ENCODE measurements around the gene PDE11A. TPM values are rescaled to one million over a fixed set of nuclear protein-coding genes. Genes with fewer than 3 reads are reported as not detected.

PDE11A gene
- total and polyA plus RNA-seq, 2 of the 8 experiments (the other 6 are each of a cell fraction or from before 2014, with no cell fraction given): 0.19 to 0.23 TPM

GRCh38 chr2:178093471-178093870, 20.9 kb upstream of the PDE11A start:
- ChIA-PET POLR2A (ENCODE audit: partially characterized antibody) (interaction anchor here (1.4 kb wide), 1 partner anchor 19 kb away, joined by 3 read pairs; no protein-coding TSS in a partner anchor), CTCF (ENCODE audit: partially characterized antibody) (no interaction called here)
- Histone ChIP-seq H3K79me2 (ENCODE audit: control insufficient read depth in 1 of 2, insufficient read depth in 2 of 2, low read length in 2 of 2) (no peaks in the 10 kb centered on the region), H2AK5ac (ENCODE audit: low read depth, low read length) (no peak overlapping the region), H3K9ac (replicated peaks in 1 of 4; ENCODE audit: extremely low read depth in 1 of 4, low read depth in 3 of 4, low read length in 3 of 4) (no peak overlapping the region), H3K4me1 (replicated peaks in 1 of 4; ENCODE audit: control insufficient read depth in 3 of 4, insufficient read depth in 4 of 4, low read length in 3 of 4) (no peaks in the 10 kb centered on the region), H4K8ac (ENCODE audit: extremely low read depth, insufficient read depth, low read length) (no peak overlapping the region), H2BK15ac (ENCODE audit: low read length) (no peak overlapping the region), H3K23ac (ENCODE audit: insufficient read length) (no peak overlapping the region), H2BK5ac (ENCODE audit: low read depth, low read length) (no peak overlapping the region), H2BK12ac (ENCODE audit: low read depth, low read length) (no peak overlapping the region), H3K27me3 (replicated peaks in 1 of 4; ENCODE audit: control insufficient read depth in 3 of 4, extremely low read depth in 1 of 4, insufficient read depth in 3 of 4, low read length in 3 of 4) (no peaks in the 10 kb centered on the region), H3K23me2 (ENCODE audit: low read depth, low read length) (no peaks in the 10 kb centered on the region; the same call in 1 of the 2 replicates), H3K56ac (replicated peaks; ENCODE audit: insufficient read length, low read depth, low read length) (no peak overlapping the region), H3K79me1 (ENCODE audit: low read depth, low read length) (no peaks in the 10 kb centered on the region), H2BK20ac (ENCODE audit: low read length) (no peak overlapping the region), H3K4me2 (ENCODE audit: insufficient read depth in 1 of 2, low read depth in 2 of 2, low read length in 2 of 2) (no peak overlapping the region), H3K18ac (ENCODE audit: extremely low read depth, low read length) (no peak overlapping the region), H3K14ac (ENCODE audit: insufficient read length) (no peak overlapping the region), H3K4ac (replicated peaks; ENCODE audit: insufficient read length, low read depth, low read length) (no peak overlapping the region), H4K20me1 (replicated peaks in 1 of 2; ENCODE audit: control insufficient read depth in 1 of 2, insufficient read depth in 2 of 2, low read length in 2 of 2) (no peaks in the 10 kb centered on the region), H4K91ac (replicated peaks; ENCODE audit: insufficient read length, low read length) (no peak overlapping the region), H2AFZ (ENCODE audit: low read length) (no peak overlapping the region), H2BK120ac (replicated peaks; ENCODE audit: low read depth, low read length) (no peak overlapping the region), H3K36me3 (ENCODE audit: control insufficient read depth in 2 of 4, insufficient read depth in 4 of 4, low read length in 3 of 4) (no peaks in the 10 kb centered on the region), H3K9me3 (ENCODE audit: insufficient read depth in 2 of 2, low read depth in 1 of 2, low read length in 1 of 2) (no peaks in the 10 kb centered on the region), H3K27ac (ENCODE audit: low read depth, low read length) (no peak overlapping the region), H3K4me3 (ENCODE audit: extremely low read depth in 1 of 4, insufficient read depth in 2 of 4, low read depth in 3 of 4, low read length in 4 of 4) (no peak overlapping the region), H4K5ac (ENCODE audit: insufficient read length, low read depth, low read length) (no peak overlapping the region)
- no peak for TF ChIP-seq SIN3A (conservative IDR thresholded peaks at IDR 0.05 in 1 of 2, IDR thresholded peaks at IDR 0.05 in 1 of 2; ENCODE audit: low read depth in 1 of 2, low read length in 2 of 2)
- TF ChIP-seq KDM4A (IDR thresholded peaks at IDR 0.05; ENCODE audit: low read depth, low read length, severe bottlenecking): no peak
- TF ChIP-seq TBP (IDR thresholded peaks at IDR 0.05; ENCODE audit: low read depth, low read length): no peak
- TF ChIP-seq SP4 (IDR thresholded peaks at IDR 0.05; ENCODE audit: low read length): no peak
- TF ChIP-seq SIRT6 (IDR thresholded peaks at IDR 0.05; ENCODE audit: low read length): no peak
- no peak for TF ChIP-seq USF2 (IDR thresholded peaks at IDR 0.05; ENCODE audit: low read length)
- TF ChIP-seq CTCF (IDR thresholded peaks at IDR 0.05; ENCODE audit: control extremely low read depth in 1 of 3, insufficient read depth in 1 of 3, low read depth in 1 of 3, low read length in 3 of 3): no peak
- TF ChIP-seq CEBPB (IDR thresholded peaks at IDR 0.05; ENCODE audit: low read depth, low read length): no peak
- TF ChIP-seq TEAD4 (IDR thresholded peaks at IDR 0.05; ENCODE audit: low read depth, low read length): no peak
- no peak for TF ChIP-seq GABPA (IDR thresholded peaks at IDR 0.05; ENCODE audit: borderline replicate concordance, insufficient read depth, low read length)
- TF ChIP-seq CREB1 (IDR thresholded peaks at IDR 0.05): no peak
- TF ChIP-seq HDAC6 (IDR thresholded peaks at IDR 0.05; ENCODE audit: low read depth, low read length): no peak
- FAIRE-seq (no peak), DNase-seq (ENCODE audit: low read depth in 1 of 2, low spot score in 2 of 2) (no peak)

All from H1 (cell line).